ENCODE results near the gene EEFSEC. TPM values are rescaled to one million over a fixed set of nuclear protein-coding genes. Genes with fewer than 3 reads are reported as not detected.

EEFSEC gene
- total and polyA plus RNA-seq, 2 of the 4 experiments (the other 2 are of a cell fraction), result 4.5 to 9.3 TPM

- Histone ChIP-seq H3K27me3 (ENCODE audit: control insufficient read depth, insufficient read depth, low read length) (no peaks in the 10 kb centered on the region), H3K9me1 (ENCODE audit: insufficient read depth, low read length) (peaks cover 15% of the 10 kb centered on the region; the same call in 1 of the 2 replicates), H2AFZ (replicated peaks; ENCODE audit: low read length, poor library complexity) (no peak overlapping the region), H2BK15ac (ENCODE audit: low read depth, low read length) (no peak overlapping the region), H3K56ac (ENCODE audit: extremely low read depth, insufficient read depth, low read length) (no peak overlapping the region), H2BK20ac (ENCODE audit: low read depth, low read length) (no peak overlapping the region), H3K9ac (ENCODE audit: low read depth, low read length) (no peak overlapping the region), H3K9me3 (ENCODE audit: control insufficient read depth, insufficient read depth, low read length) (no peaks in the 10 kb centered on the region), H3K23ac (ENCODE audit: low read depth, low read length) (no peak overlapping the region), H3K18ac (ENCODE audit: low read depth, low read length) (peak overlapping the region; percentile 57; the same call in 1 of the 2 replicates), H3K27ac (ENCODE audit: insufficient read depth, low read length) (peak overlapping the region; percentile 22; the same call in 1 of the 2 replicates), H4K5ac (ENCODE audit: low read depth, low read length) (no peak overlapping the region), H3K4ac (ENCODE audit: low read depth, low read length) (peak overlapping the region; percentile 66), H2BK120ac (ENCODE audit: low read depth, low read length) (no peak overlapping the region; the same call in 1 of the 2 replicates), H4K91ac (ENCODE audit: insufficient read depth, low read depth, low read length) (peak overlapping the region; percentile 14), H2BK5ac (ENCODE audit: low read depth, low read length, poor library complexity, severe bottlenecking) (no peak overlapping the region), H4K8ac (ENCODE audit: low read depth in 2 of 2, low read length in 2 of 2) (no peak overlapping the region), H3K4me1 (ENCODE audit: control insufficient read depth, insufficient read depth, low read length) (peaks cover 19% of the 10 kb centered on the region), H2AK5ac (ENCODE audit: low read depth, low read length) (peak overlapping the region; percentile 75; the same call in 1 of the 2 replicates), H3K14ac (replicated peaks; ENCODE audit: low read depth, low read length) (peak overlapping the region; percentile 36), H3K79me1 (ENCODE audit: low read depth in 1 of 2, low read length in 2 of 2) (peaks cover 0 to 16% of the 10 kb centered on the region in 2 experiments; a peak in 1 of 4 replicates), H3K4me2 (ENCODE audit: low read depth, low read length) (peak overlapping the region; percentile 22; the same call in 1 of the 2 replicates), H4K20me1 (ENCODE audit: insufficient read depth, low read length) (peaks cover 33% of the 10 kb centered on the region), H2AK9ac (replicated peaks; ENCODE audit: low read depth, low read length, poor library complexity) (peak overlapping the region; percentile 13), H3K4me3 (ENCODE audit: insufficient read depth, low read depth, low read length) (no peak overlapping the region), H3K36me3 (ENCODE audit: control insufficient read depth, insufficient read depth, low read length) (peaks cover 4% of the 10 kb centered on the region)
- WGBS, 2 experiments (ENCODE audit: extremely low coverage in 2 of 2, insufficient read length in 1 of 2), result 10% methylated on average over 2 of the region's 13 CpGs; no CpG with 5 or more reads in 1 of the 2 experiments
- dilution Hi-C loops (cut with HindIII; ENCODE audit: low sequenced_read_pairs, unreplicated experiment) (no loop called here), intact Hi-C loops (cut with micrococcal nuclease) (no loop called here), in situ Hi-C loops (cut with MboI; ENCODE audit: low sequenced_read_pairs) (no loop called here)
- DNase-seq (no peak), ATAC-seq (ENCODE audit: low read depth) (peak; percentile 19)
- CTCF ChIA-PET, result interaction anchor here (0.8 to 1.1 kb wide), 2 partner anchors 33 to 129 kb away, joined by 3 read pairs; no protein-coding TSS in a partner anchor
- POLR2A ChIA-PET (ENCODE audit: unreplicated experiment), result no interaction called here
- no TSS peak for BruUV-seq (replicated peaks)
- TF ChIP-seq SMC3 (IDR thresholded peaks at IDR 0.05; ENCODE audit: low read depth, low read length), result no peak
- TF ChIP-seq CHD1 (IDR thresholded peaks at IDR 0.05; ENCODE audit: low read depth, low read length), result no peak
- no peak for TF ChIP-seq BHLHE40 (IDR thresholded peaks at IDR 0.05; ENCODE audit: low read depth, low read length)
- TF ChIP-seq USF2 (IDR thresholded peaks at IDR 0.05; ENCODE audit: low read depth, low read length), result no peak
- TF ChIP-seq MAZ (IDR thresholded peaks at IDR 0.05; ENCODE audit: borderline replicate concordance, low read depth, low read length), result no peak
- TF ChIP-seq CTCF (conservative IDR thresholded peaks at IDR 0.05; ENCODE audit: low read depth, low read length), result no peak
- TF ChIP-seq NFE2L2 (IDR thresholded peaks at IDR 0.05; ENCODE audit: low read depth, low read length), result no peak
- TF ChIP-seq RCOR1 (IDR thresholded peaks at IDR 0.05; ENCODE audit: insufficient replicate concordance, low read length), result no peak
- TF ChIP-seq CEBPB (IDR thresholded peaks at IDR 0.05; ENCODE audit: low read depth, low read length), result no peak
- TF ChIP-seq FOS (IDR thresholded peaks at IDR 0.05; ENCODE audit: low read depth, low read length), result no peak
- TF ChIP-seq RAD21 (IDR thresholded peaks at IDR 0.05; ENCODE audit: low read length), result no peak
These were observed 201.7 kb downstream of the EEFSEC start for GRCh38 chr3:128354788-128355542.
